Epithelial cell of proximal tubule (primary cell): Measurements from ENCODE around the gene DNASE1L3. TPM values are rescaled to one million over a fixed set of nuclear protein-coding genes. Genes with fewer than 3 reads are reported as not detected.

Experiments
- DNase-seq: peaks from one replicate; pipeline ENCODE4 v3.0.0-alpha.2; 2011; ENCODE audit warnings: low read depth
- H3K4me3 ChIP-seq: 2 replicates; pipeline ENCODE4 v1.5.1; 2011; ENCODE audit warnings: low read depth, mild to moderate bottlenecking, low read length
- total RNA-seq: library from RNA; depleted of rRNA; stranded (reverse); fragments of >200 nt; gene quantifications from 2 replicates; pipeline ENCODE4 v1.2.3, GENCODE V29; 2015
- TF ChIP-seq, protein P1 (sequence below): conservative IDR thresholded peaks from 2 replicates; pipeline ENCODE4 v1.5.1; 2012; ENCODE audit warnings: low read depth, mild to moderate bottlenecking, low read length

DNASE1L3 gene
- total RNA-seq, 1 donor from 2014 or later, result not detected

DNA sequence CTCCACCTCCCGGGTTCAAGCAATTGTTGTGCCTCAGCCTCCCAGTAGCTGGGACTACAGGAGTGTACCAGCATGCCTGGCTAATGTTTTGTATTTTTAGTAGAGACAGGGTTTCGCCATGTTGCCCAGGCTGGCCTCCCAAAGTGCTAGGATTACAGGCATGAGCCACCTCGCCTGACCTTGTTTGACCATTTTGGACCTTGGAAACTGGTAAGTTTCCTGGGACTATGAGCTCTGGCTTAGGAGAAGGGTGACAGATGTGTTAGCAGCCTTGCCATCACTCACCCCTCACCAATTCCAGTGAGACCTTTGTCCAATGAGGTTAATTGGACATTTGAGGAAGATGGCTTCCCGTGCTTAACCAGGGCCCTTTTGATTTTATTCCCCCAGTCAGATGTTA is 19.9 kb downstream of the DNASE1L3 start:
- H3K4me3 ChIP-seq, result no peak overlapping the region
- TF ChIP-seq, protein P1, sequence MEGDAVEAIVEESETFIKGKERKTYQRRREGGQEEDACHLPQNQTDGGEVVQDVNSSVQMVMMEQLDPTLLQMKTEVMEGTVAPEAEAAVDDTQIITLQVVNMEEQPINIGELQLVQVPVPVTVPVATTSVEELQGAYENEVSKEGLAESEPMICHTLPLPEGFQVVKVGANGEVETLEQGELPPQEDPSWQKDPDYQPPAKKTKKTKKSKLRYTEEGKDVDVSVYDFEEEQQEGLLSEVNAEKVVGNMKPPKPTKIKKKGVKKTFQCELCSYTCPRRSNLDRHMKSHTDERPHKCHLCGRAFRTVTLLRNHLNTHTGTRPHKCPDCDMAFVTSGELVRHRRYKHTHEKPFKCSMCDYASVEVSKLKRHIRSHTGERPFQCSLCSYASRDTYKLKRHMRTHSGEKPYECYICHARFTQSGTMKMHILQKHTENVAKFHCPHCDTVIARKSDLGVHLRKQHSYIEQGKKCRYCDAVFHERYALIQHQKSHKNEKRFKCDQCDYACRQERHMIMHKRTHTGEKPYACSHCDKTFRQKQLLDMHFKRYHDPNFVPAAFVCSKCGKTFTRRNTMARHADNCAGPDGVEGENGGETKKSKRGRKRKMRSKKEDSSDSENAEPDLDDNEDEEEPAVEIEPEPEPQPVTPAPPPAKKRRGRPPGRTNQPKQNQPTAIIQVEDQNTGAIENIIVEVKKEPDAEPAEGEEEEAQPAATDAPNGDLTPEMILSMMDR, result no peak
- no peak for DNase-seq

DNA sequence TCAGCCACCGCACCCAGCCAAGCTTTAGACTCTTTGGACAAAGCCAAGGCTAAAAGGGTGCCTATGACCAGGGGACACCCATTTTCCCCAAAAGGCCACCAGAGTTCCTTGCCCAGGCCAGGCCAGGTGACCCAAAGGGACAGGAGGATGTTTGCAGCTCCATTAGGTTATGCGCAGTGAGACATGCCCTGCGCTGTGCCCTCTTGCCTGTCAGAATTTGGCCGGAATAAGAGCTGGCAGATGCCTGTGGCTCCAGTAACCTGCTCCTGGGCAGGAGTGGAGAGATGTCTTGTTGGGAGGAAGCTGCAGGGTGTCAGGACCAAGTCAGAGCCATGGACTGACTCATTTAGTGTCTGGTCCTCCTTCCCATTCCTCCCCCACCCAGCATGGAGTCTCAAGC is 20.5 kb downstream of the DNASE1L3 start:
- TF ChIP-seq, protein P1, result no peak
- H3K4me3 ChIP-seq, result no peak overlapping the region

DNA sequence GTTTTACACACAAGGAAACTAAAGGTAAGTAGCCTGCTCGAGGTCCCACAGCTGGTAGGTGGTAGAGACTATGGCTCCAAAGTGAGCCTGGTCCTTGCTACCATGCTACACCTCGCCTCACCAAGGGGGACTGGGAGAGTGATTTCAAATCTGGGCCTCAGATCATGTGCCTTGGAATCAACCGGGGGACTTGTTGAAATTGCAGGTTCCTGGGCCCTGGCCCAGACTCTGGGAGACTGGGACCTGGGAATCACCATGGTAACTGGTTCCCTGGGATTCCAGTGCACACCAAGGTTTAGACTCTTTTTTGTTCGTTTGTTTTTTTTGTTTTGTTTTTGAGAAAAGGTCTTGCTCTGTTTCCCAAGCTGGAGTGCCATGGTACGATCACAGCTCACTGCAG is 21.1 kb downstream of the DNASE1L3 start:
- H3K4me3 ChIP-seq, result no peak overlapping the region
- no peak for DNase-seq
- TF ChIP-seq, protein P1, result no peak

More for the DNA sequence above, 20.5 kb downstream of the DNASE1L3 start:
- DNase-seq, result no peak

DNA sequence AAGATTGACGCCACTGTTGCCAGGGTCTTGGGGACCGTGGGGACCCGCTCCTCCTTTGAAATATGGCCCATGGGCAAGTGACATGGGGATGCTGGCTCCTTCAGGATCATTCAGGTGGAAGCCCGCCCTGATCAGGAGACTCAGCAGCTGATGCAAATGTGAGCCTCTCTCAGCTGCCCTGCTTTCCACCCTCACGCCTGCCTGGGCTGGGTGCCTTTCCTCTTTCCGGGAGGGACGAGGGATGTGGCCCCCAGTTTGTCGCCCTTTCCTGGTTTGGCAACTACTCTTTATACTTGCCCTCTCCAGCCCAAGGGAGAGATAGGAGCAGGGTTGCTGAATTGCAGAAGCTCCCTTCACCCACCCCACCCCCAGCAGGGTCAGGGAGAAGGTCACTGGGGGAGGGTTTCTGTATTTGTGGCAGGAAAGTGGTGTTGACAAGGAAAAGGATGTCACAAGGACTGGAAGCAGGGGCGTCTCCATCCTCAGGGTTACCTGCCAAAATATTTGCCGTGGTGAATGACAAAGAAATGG is 21.8 kb downstream of the DNASE1L3 start:
- H3K4me3 ChIP-seq, result no peak overlapping the region
- no peak for DNase-seq
- TF ChIP-seq, protein P1, result no peak

DNA sequence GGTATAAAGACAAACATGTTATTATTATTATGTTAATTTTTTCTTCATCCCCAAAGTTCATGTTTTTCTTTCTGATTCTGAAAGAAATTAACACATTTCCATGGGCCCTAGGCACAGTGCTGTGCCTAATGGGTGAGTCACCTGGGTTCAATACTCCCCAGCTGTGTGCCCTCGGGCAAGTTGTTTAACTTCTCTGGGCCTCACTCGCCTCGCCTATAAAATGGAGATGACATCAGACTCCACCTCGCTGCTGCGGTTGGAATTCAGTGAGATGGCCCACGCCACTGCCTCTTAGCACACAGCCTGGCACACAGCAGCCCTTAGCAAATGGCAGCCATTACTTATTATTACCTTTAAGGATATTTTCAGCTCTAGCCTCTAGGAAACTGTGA is 22.6 kb downstream of the DNASE1L3 start:
- DNase-seq, result no peak
- TF ChIP-seq, protein P1, result no peak
- no peak overlapping the region for H3K4me3 ChIP-seq

DNA sequence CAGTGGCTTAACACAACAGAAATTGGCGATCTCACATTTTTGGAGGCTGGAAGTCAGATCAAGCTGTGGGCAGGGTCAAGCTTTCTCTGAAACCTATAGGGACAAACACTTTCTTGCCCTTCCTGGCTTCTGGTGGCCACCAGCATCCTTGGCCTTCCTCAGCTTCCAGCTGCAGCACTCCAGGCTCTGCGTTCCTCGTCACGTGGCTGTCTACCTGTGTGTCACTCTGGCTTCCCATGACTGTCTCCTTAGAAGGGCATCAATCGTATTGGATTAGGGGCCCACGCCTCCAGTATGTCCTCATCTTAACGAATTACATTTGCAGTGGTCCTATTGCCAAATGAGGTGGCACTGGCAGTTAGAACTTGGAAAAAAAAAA is 25.8 kb downstream of the DNASE1L3 start:
- TF ChIP-seq, protein P1, result no peak
- no peak overlapping the region for H3K4me3 ChIP-seq
- no peak for DNase-seq

DNA sequence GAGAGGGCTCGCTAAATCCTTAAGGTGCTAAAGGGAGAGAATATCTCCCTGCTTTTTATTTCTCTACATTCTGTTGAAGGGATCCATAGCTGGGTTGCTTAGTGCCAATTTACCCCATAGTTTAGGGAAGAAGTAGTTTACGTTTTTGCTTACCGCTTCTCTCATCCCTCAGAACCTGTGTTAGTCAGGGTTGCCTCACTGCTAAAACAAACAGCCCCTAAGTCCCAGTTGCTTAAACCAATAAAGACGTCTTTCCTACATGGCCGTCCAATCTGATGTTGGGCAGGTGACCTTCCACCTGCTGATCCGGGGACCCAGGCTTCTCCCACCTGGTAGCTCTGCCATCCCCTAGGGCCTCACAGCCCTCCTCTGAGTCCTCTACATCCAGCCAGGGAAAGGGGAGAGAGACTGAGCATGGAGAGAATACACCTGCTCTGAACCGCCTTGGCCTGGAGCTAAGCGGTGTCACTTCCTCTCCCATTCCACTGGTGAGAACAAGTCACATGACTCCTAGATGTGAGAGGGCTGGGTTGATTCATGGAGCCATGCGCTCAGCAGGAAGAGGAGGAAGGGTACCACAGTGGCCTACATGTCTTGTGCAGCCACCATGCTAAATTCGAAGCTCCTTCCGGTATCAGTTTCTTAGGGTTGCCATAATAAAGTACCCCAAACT is 26.3 kb downstream of the DNASE1L3 start:
- TF ChIP-seq, protein P1, result no peak

More for the DNA sequence above, 26.3 kb downstream of the DNASE1L3 start:
- DNase-seq, result no peak
- H3K4me3 ChIP-seq, result no peak overlapping the region
